IMR-90 (cell line): ENCODE data around the gene PXYLP1. TPM values are rescaled to one million over a fixed set of nuclear protein-coding genes. Genes with fewer than 3 reads are reported as not detected.

Experiments used
- ATAC-seq: fragments of 200-7000 bp; cut with Tn5 transposase; 2 replicates; pipeline ENCODE4 v1.9.1; 2020; ENCODE audit warnings: low read depth, mild to moderate bottlenecking, moderate library complexity
- BruUV-seq: library from RNA; stranded (reverse); fragments of 400-500 nt; replicated peaks from 2 replicates; lab custom pipeline; 2021; lab: Mats Ljungman, UMichigan
- CTCF ChIA-PET: fragments of 300-600 bp; formaldehyde crosslinking; extraction: SDS; loops from one replicate; lab custom pipeline; 2021; ENCODE audit warnings: antibody characterized with exemption; lab: Yijun Ruan, JAX
- POLR2A ChIA-PET: fragments of 300-600 bp; sonication (Branson Sonifier 250); formaldehyde crosslinking; loops from one replicate; lab custom pipeline; 2022; ENCODE audit warnings: antibody characterized with exemption; ENCODE audit not compliant: unreplicated experiment; lab: Charles Lee
- DNase-seq: peaks from one replicate; pipeline ENCODE4 v3.0.0; 2013
- H2AFZ ChIP-seq: replicated peaks from 2 replicates; pipeline ENCODE3; 2013; ENCODE audit warnings: low read length, mild to moderate bottlenecking; ENCODE audit not compliant: poor library complexity
- H2AK5ac ChIP-seq: 2 replicates; pipeline ENCODE4 v1.6.1; 2013; ENCODE audit warnings: low read depth, low read length, inconsistent platforms
- H2AK9ac ChIP-seq: replicated peaks from 2 replicates; pipeline ENCODE3; 2013; ENCODE audit warnings: mild to moderate bottlenecking, low read depth, low read length, moderate library complexity; ENCODE audit not compliant: poor library complexity
- H2BK120ac ChIP-seq: 2 replicates; pipeline ENCODE4 v1.6.1; 2013; ENCODE audit warnings: low read depth, low read length, inconsistent platforms
- H2BK15ac ChIP-seq: 3 replicates; pipeline ENCODE4 v1.6.1; 2013; ENCODE audit warnings: low read depth, low read length, inconsistent platforms
- H2BK20ac ChIP-seq: 2 replicates; pipeline ENCODE4 v1.6.1; 2013; ENCODE audit warnings: low read depth, mild to moderate bottlenecking, inconsistent platforms, low read length, moderate library complexity
- H2BK5ac ChIP-seq: 2 replicates; pipeline ENCODE4 v1.6.1; 2013; ENCODE audit warnings: mild to moderate bottlenecking, low read depth, low read length, inconsistent platforms; ENCODE audit not compliant: poor library complexity, severe bottlenecking
- H3K14ac ChIP-seq: replicated peaks from 2 replicates; pipeline ENCODE4 v1.6.1; 2013; ENCODE audit warnings: low read depth, low read length, inconsistent platforms
- H3K18ac ChIP-seq: 2 replicates; pipeline ENCODE4 v1.6.1; 2013; ENCODE audit warnings: low read depth, low read length, control low read depth
- H3K23ac ChIP-seq: 2 replicates; pipeline ENCODE4 v1.6.1; 2013; ENCODE audit warnings: low read depth, low read length, inconsistent platforms
- H3K27ac ChIP-seq: 2 replicates; pipeline ENCODE4 v1.5.1; 2013; ENCODE audit warnings: mild to moderate bottlenecking, control low read depth, low read length; ENCODE audit not compliant: insufficient read depth
- H3K27me3 ChIP-seq: 2 replicates; pipeline ENCODE4 v1.6.1; 2013; ENCODE audit warnings: low read length; ENCODE audit not compliant: control insufficient read depth, insufficient read depth
- H3K36me3 ChIP-seq: 2 replicates; pipeline ENCODE4 v1.6.1; 2013; ENCODE audit warnings: low read length, mixed read lengths; ENCODE audit not compliant: control insufficient read depth, insufficient read depth
- H3K4ac ChIP-seq: 2 replicates; pipeline ENCODE4 v1.6.1; 2013; ENCODE audit warnings: low read depth, low read length, inconsistent platforms
- H3K4me1 ChIP-seq: 2 replicates; pipeline ENCODE4 v1.6.1; 2013; ENCODE audit warnings: low read length, mixed read lengths; ENCODE audit not compliant: control insufficient read depth, insufficient read depth
- H3K4me2 ChIP-seq: 2 replicates; pipeline ENCODE4 v1.6.1; 2013; ENCODE audit warnings: low read depth, mild to moderate bottlenecking, control low read depth, low read length, moderate library complexity
- H3K4me3 ChIP-seq: 2 replicates; pipeline ENCODE4 v1.5.1; 2013; ENCODE audit warnings: low read depth, mild to moderate bottlenecking, control low read depth, low read length, moderate library complexity; ENCODE audit not compliant: insufficient read depth
- H3K56ac ChIP-seq: 2 replicates; pipeline ENCODE4 v1.6.1; 2013; ENCODE audit warnings: low read length, inconsistent platforms; ENCODE audit not compliant: insufficient read depth; ENCODE audit errors: extremely low read depth
- H3K79me1 ChIP-seq, 2 experiments: 2 replicates each; pipeline ENCODE4 v1.6.1; 2013; ENCODE audit warnings: low read length in 2 of 2, inconsistent platforms in 1 of 2, low read depth in 1 of 2
- H3K9ac ChIP-seq: 2 replicates; pipeline ENCODE4 v1.6.1; 2013; ENCODE audit warnings: low read depth, low read length, control low read depth
- H3K9me1 ChIP-seq: 2 replicates; pipeline ENCODE4 v1.6.1; 2013; ENCODE audit warnings: low read length, inconsistent platforms; ENCODE audit not compliant: insufficient read depth
- H3K9me3 ChIP-seq: 2 replicates; pipeline ENCODE4 v1.6.1; 2013; ENCODE audit warnings: low read length; ENCODE audit not compliant: control insufficient read depth, insufficient read depth
- H4K20me1 ChIP-seq: 2 replicates; pipeline ENCODE4 v1.6.1; 2013; ENCODE audit warnings: low read length, inconsistent platforms; ENCODE audit not compliant: insufficient read depth
- H4K5ac ChIP-seq: 2 replicates; pipeline ENCODE4 v1.6.1; 2013; ENCODE audit warnings: mild to moderate bottlenecking, low read depth, low read length, control low read depth
- H4K8ac ChIP-seq, 2 experiments: 2 replicates each; pipeline ENCODE4 v1.6.1; 2013; ENCODE audit warnings: low read depth in 2 of 2, low read length in 2 of 2, control low read depth in 1 of 2, inconsistent platforms in 1 of 2
- H4K91ac ChIP-seq: 2 replicates; pipeline ENCODE4 v1.6.1; 2013; ENCODE audit warnings: low read depth, low read length, inconsistent platforms; ENCODE audit not compliant: insufficient read depth
- BHLHE40 ChIP-seq: fragments of 150-350 bp; IDR thresholded peaks from 2 replicates; pipeline ENCODE4 v1.6.1; 2016; ENCODE audit warnings: mild to moderate bottlenecking, low read depth, low read length
- CEBPB ChIP-seq: IDR thresholded peaks from 2 replicates; pipeline ENCODE4 v1.6.1; 2012; ENCODE audit warnings: low read depth, low read length, improper control_type of control experiment
- CHD1 ChIP-seq: IDR thresholded peaks from 2 replicates; pipeline ENCODE4 v1.6.1; 2012; ENCODE audit warnings: low read depth, low read length, improper control_type of control experiment
- CTCF ChIP-seq: conservative IDR thresholded peaks from 2 replicates; pipeline ENCODE4 v1.5.1; 2012; ENCODE audit warnings: mild to moderate bottlenecking, low read depth, low read length, improper control_type of control experiment
- FOS ChIP-seq: fragments of 150-350 bp; IDR thresholded peaks from 2 replicates; pipeline ENCODE4 v1.6.1; 2016; ENCODE audit warnings: low read depth, low read length
- MAFK ChIP-seq: IDR thresholded peaks from 2 replicates; pipeline ENCODE4 v1.6.1; 2012; ENCODE audit warnings: low read depth, low read length, improper control_type of control experiment
- MAZ ChIP-seq: IDR thresholded peaks from 2 replicates; pipeline ENCODE4 v1.6.1; 2012; ENCODE audit warnings: low read depth, mild to moderate bottlenecking, low read length, improper control_type of control experiment, moderate library complexity, borderline replicate concordance
- MXI1 ChIP-seq: IDR thresholded peaks from 2 replicates; pipeline ENCODE4 v1.6.1; 2012; ENCODE audit warnings: low read depth, mild to moderate bottlenecking, low read length, moderate library complexity, borderline replicate concordance
- NFE2L2 ChIP-seq: fragments of 150-350 bp; IDR thresholded peaks from 2 replicates; pipeline ENCODE4 v1.6.1; 2016; ENCODE audit warnings: low read depth, mild to moderate bottlenecking, low read length
- POLR2A ChIP-seq: IDR thresholded peaks from 2 replicates; pipeline ENCODE4 v1.6.1; 2012; ENCODE audit warnings: mild to moderate bottlenecking, low read depth, low read length
- RAD21 ChIP-seq: IDR thresholded peaks from 2 replicates; pipeline ENCODE4 v1.6.1; 2012; ENCODE audit warnings: low read length, improper control_type of control experiment
- RCOR1 ChIP-seq: IDR thresholded peaks from 2 replicates; pipeline ENCODE4 v1.6.1; 2012; ENCODE audit warnings: mild to moderate bottlenecking, low read length, improper control_type of control experiment; ENCODE audit not compliant: insufficient replicate concordance
- RFX5 ChIP-seq: IDR thresholded peaks from 2 replicates; pipeline ENCODE4 v1.8.0; 2012; ENCODE audit warnings: low read depth, mild to moderate bottlenecking, low read length, moderate library complexity
- SMC3 ChIP-seq: fragments of 150-350 bp; IDR thresholded peaks from 2 replicates; pipeline ENCODE4 v1.6.1; 2016; ENCODE audit warnings: low read depth, mild to moderate bottlenecking, antibody characterized with exemption, low read length, moderate library complexity
- WGBS, 2 experiments: methylation state at CpG; one replicate each; pipeline versions ENCODE4 v1.1.5 to v1.1.7; 2013; ENCODE audit warnings: missing lambda C conversion rate in 2 of 2; ENCODE audit not compliant: insufficient read length in 1 of 2; ENCODE audit errors: extremely low coverage in 2 of 2; 5-methylcytosine and 5-hydroxymethylcytosine counted together
- dilution Hi-C: fragments of 300-500 bp; cut with HindIII; formaldehyde crosslinking; loops from one replicate; pipeline ENCODE4 v1.14.3; 2018; ENCODE audit warnings: low sequenced_read_pairs; ENCODE audit not compliant: unreplicated experiment
- in situ Hi-C: fragments of 300-500 bp; cut with MboI; formaldehyde crosslinking; loops from 3 replicates; pipeline ENCODE4 v1.14.3; 2019; ENCODE audit warnings: low sequenced_read_pairs, inconsistent platforms, mixed read lengths
- intact Hi-C: fragments of 100-400 bp; cut with micrococcal nuclease; formaldehyde crosslinking; loops from 2 replicates; pipeline ENCODE4 v1.10.0; 2022
- polyA plus RNA-seq, 3 experiments: library from polyadenylated mRNA; depleted of rRNA; stranded (reverse); fragments of >200 nt; gene quantifications; 2 replicates each; pipeline ENCODE4 v1.2.3, GENCODE V29; 2012; ENCODE audit warnings: low replicate concordance in 1 of 3
- total RNA-seq: library from RNA; depleted of rRNA; stranded (reverse); fragments of >200 nt; gene quantifications from 2 replicates; pipeline ENCODE4 v1.2.3, GENCODE V29; 2012
- TF ChIP-seq, protein P1 (sequence below): fragments of 150-350 bp; IDR thresholded peaks from 2 replicates; pipeline ENCODE4 v1.6.1; 2016; ENCODE audit warnings: low read depth, mild to moderate bottlenecking, low read length, moderate library complexity, borderline replicate concordance
- TF ChIP-seq, protein P2 (sequence below): fragments of 150-350 bp; IDR thresholded peaks from 2 replicates; pipeline ENCODE4 v1.6.1; 2017; ENCODE audit warnings: mild to moderate bottlenecking, antibody characterized with exemption, low read length, low read depth

The PXYLP1 gene
- total and polyA plus RNA-seq, 2 of the 4 experiments (the other 2 are of a cell fraction), result 11.7 to 15.6 TPM

- H4K20me1 ChIP-seq, result no peaks in the 10 kb centered on the region
- no peaks in the 10 kb centered on the region for H3K36me3 ChIP-seq
- H4K91ac ChIP-seq, result peak overlapping the region; percentile 73; the same call in 1 of the 2 replicates
- 0 out of 4 replicates have a peak overlapping the region, but pooled peaks have one; percentile 13 to 37 for H4K8ac ChIP-seq
- peak overlapping the region; percentile 17; the same call in 1 of the 2 replicates for H3K56ac ChIP-seq
- peak overlapping the region; percentile 39; the same call in 1 of the 2 replicates for H2BK20ac ChIP-seq
- H2AK9ac ChIP-seq, result no peak overlapping the region
- no peaks in the 10 kb centered on the region for H3K27me3 ChIP-seq
- H3K79me1 ChIP-seq, result peaks cover 0 to 12% of the 10 kb centered on the region in 2 experiments; a peak in 2 of 4 replicates
- peak overlapping the region; percentile 73; the same call in 1 of the 2 replicates for H3K4ac ChIP-seq
- no peak overlapping the region for H3K4me2 ChIP-seq
- no CpG with 5 or more reads among the region's 3 CpGs for WGBS, 2 experiments
- H3K9me1 ChIP-seq, result peaks cover 15% of the 10 kb centered on the region
- peak overlapping the region; percentile 65 for H2BK5ac ChIP-seq
- peak overlapping the region; percentile 85 for H2AK5ac ChIP-seq
- in situ Hi-C loops, result loop anchor here (25.0 kb wide), 1 partner anchor 561 kb away; the partner anchor contains the start of gene ATP1B3
- no TSS peak for BruUV-seq
- dilution Hi-C loops, result no loop called here
- H3K4me3 ChIP-seq, result no peak overlapping the region
- H3K4me1 ChIP-seq, result peaks cover 12% of the 10 kb centered on the region
- TF ChIP-seq RFX5 (no peak), RAD21 (no peak), SMC3 (no peak), POLR2A (no peak), RCOR1 (no peak), FOS (no peak), NFE2L2 (no peak), MXI1 (no peak), BHLHE40 (no peak), MAFK (no peak), CTCF (no peak), MAZ (no peak), CHD1 (no peak), CEBPB (no peak)
- TF ChIP-seq, protein P1, sequence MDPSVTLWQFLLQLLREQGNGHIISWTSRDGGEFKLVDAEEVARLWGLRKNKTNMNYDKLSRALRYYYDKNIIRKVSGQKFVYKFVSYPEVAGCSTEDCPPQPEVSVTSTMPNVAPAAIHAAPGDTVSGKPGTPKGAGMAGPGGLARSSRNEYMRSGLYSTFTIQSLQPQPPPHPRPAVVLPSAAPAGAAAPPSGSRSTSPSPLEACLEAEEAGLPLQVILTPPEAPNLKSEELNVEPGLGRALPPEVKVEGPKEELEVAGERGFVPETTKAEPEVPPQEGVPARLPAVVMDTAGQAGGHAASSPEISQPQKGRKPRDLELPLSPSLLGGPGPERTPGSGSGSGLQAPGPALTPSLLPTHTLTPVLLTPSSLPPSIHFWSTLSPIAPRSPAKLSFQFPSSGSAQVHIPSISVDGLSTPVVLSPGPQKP, result no peak
- TF ChIP-seq, protein P2, sequence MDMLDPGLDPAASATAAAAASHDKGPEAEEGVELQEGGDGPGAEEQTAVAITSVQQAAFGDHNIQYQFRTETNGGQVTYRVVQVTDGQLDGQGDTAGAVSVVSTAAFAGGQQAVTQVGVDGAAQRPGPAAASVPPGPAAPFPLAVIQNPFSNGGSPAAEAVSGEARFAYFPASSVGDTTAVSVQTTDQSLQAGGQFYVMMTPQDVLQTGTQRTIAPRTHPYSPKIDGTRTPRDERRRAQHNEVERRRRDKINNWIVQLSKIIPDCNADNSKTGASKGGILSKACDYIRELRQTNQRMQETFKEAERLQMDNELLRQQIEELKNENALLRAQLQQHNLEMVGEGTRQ, result no peak
- H2BK120ac ChIP-seq, result peak overlapping the region; percentile 58; the same call in 1 of the 2 replicates
- 0 out of 2 replicates have a peak overlapping the region, but pooled peaks have one; percentile 7 for H3K9ac ChIP-seq
- CTCF ChIA-PET, result interaction anchor here (0.8 kb wide), 1 partner anchor 40 kb away, joined by 4 read pairs; no protein-coding TSS in a partner anchor
- POLR2A ChIA-PET, result no interaction called here
- peak overlapping the region; percentile 61 for H2AFZ ChIP-seq
- intact Hi-C loops, result no loop called here
- peak overlapping the region; percentile 49 for H3K27ac ChIP-seq
- H3K14ac ChIP-seq, result peak overlapping the region; percentile 89
- ATAC-seq (no peak), DNase-seq (no peak)
- H3K9me3 ChIP-seq, result no peaks in the 10 kb centered on the region
- peak overlapping the region; percentile 63; the same call in 1 of the 3 replicates for H2BK15ac ChIP-seq
- H4K5ac ChIP-seq, result peak overlapping the region; percentile 70
- H3K18ac ChIP-seq, result peak overlapping the region; percentile 59
- 0 out of 2 replicates have a peak overlapping the region, but pooled peaks have one; percentile 18 for H3K23ac ChIP-seq
Measured at GRCh38 chr3:141326626-141327025, 95.0 kb downstream of the PXYLP1 start.
